Measurements from ENCODE around the gene MKLN1. TPM values are rescaled to one million over a fixed set of nuclear protein-coding genes. Genes with fewer than 3 reads are reported as not detected.

Gene MKLN1
- total and polyA plus RNA-seq, 2 of the 4 experiments (the other 2 are of a cell fraction) = 17.5 to 52.0 TPM

- in situ Hi-C loops (cut with MboI; ENCODE audit: low sequenced_read_pairs) (no loop called here), dilution Hi-C loops (cut with HindIII; ENCODE audit: low sequenced_read_pairs, unreplicated experiment) (no loop called here), intact Hi-C loops (cut with micrococcal nuclease) (no loop called here)
- Histone ChIP-seq H3K36me3 (ENCODE audit: control insufficient read depth, insufficient read depth, low read length) (0 out of 2 replicates have a peak, but pooled peaks cover 1% of the 10 kb centered on the region), H2BK120ac (ENCODE audit: low read depth, low read length) (no peak overlapping the region), H4K8ac (ENCODE audit: low read depth in 2 of 2, low read length in 2 of 2) (no peak overlapping the region), H3K4me3 (ENCODE audit: insufficient read depth, low read depth, low read length) (no peak overlapping the region), H2AK9ac (replicated peaks; ENCODE audit: low read depth, low read length, poor library complexity) (no peak overlapping the region), H3K79me1 (ENCODE audit: low read depth in 1 of 2, low read length in 2 of 2) (peaks cover 5 to 8% of the 10 kb centered on the region in 2 experiments; a peak in 2 of 4 replicates), H3K4me1 (ENCODE audit: control insufficient read depth, insufficient read depth, low read length) (no peaks in the 10 kb centered on the region), H3K4me2 (ENCODE audit: low read depth, low read length) (no peak overlapping the region), H2BK15ac (ENCODE audit: low read depth, low read length) (no peak overlapping the region), H3K9me3 (ENCODE audit: control insufficient read depth, insufficient read depth, low read length) (no peaks in the 10 kb centered on the region), H4K5ac (ENCODE audit: low read depth, low read length) (no peak overlapping the region), H2AFZ (replicated peaks; ENCODE audit: low read length, poor library complexity) (no peak overlapping the region), H2BK5ac (ENCODE audit: low read depth, low read length, poor library complexity, severe bottlenecking) (no peak overlapping the region), H4K91ac (ENCODE audit: insufficient read depth, low read depth, low read length) (no peak overlapping the region), H3K18ac (ENCODE audit: low read depth, low read length) (no peak overlapping the region), H3K27me3 (ENCODE audit: control insufficient read depth, insufficient read depth, low read length) (no peaks in the 10 kb centered on the region), H2BK20ac (ENCODE audit: low read depth, low read length) (no peak overlapping the region), H3K14ac (replicated peaks; ENCODE audit: low read depth, low read length) (no peak overlapping the region), H3K4ac (ENCODE audit: low read depth, low read length) (no peak overlapping the region), H3K9ac (ENCODE audit: low read depth, low read length) (no peak overlapping the region), H3K23ac (ENCODE audit: low read depth, low read length) (no peak overlapping the region), H3K27ac (ENCODE audit: insufficient read depth, low read length) (no peak overlapping the region), H3K56ac (ENCODE audit: extremely low read depth, insufficient read depth, low read length) (no peak overlapping the region), H4K20me1 (ENCODE audit: insufficient read depth, low read length) (no peaks in the 10 kb centered on the region), H2AK5ac (ENCODE audit: low read depth, low read length) (no peak overlapping the region), H3K9me1 (ENCODE audit: insufficient read depth, low read length) (no peaks in the 10 kb centered on the region)
- ChIA-PET CTCF (interaction anchor here (0.7 kb wide), 1 partner anchor 13 kb away, joined by 3 read pairs; no protein-coding TSS in a partner anchor), POLR2A (ENCODE audit: unreplicated experiment) (no interaction called here)
- TF ChIP-seq MAFK (IDR thresholded peaks at IDR 0.05; ENCODE audit: low read depth, low read length) = no peak
- no peak for TF ChIP-seq CHD1 (IDR thresholded peaks at IDR 0.05; ENCODE audit: low read depth, low read length)
- no peak for TF ChIP-seq POLR2A (IDR thresholded peaks at IDR 0.05; ENCODE audit: low read depth, low read length)
- TF ChIP-seq NFE2L2 (IDR thresholded peaks at IDR 0.05; ENCODE audit: low read depth, low read length) = no peak
- no peak for TF ChIP-seq RFX5 (IDR thresholded peaks at IDR 0.05; ENCODE audit: low read depth, low read length)
- TF ChIP-seq MXI1 (IDR thresholded peaks at IDR 0.05; ENCODE audit: borderline replicate concordance, low read depth, low read length) = no peak
- no peak for TF ChIP-seq RAD21 (IDR thresholded peaks at IDR 0.05; ENCODE audit: low read length)
- TF ChIP-seq CTCF (conservative IDR thresholded peaks at IDR 0.05; ENCODE audit: low read depth, low read length) = no peak
- TF ChIP-seq CEBPB (IDR thresholded peaks at IDR 0.05; ENCODE audit: low read depth, low read length) = no peak
- TF ChIP-seq USF2 (IDR thresholded peaks at IDR 0.05; ENCODE audit: low read depth, low read length) = no peak
- no TSS peak for BruUV-seq (replicated peaks)
- no peak for DNase-seq
- ATAC-seq (ENCODE audit: low read depth) = no peak
- WGBS, 2 experiments (ENCODE audit: extremely low coverage in 2 of 2, insufficient read length in 1 of 2) = no CpG with 5 or more reads among the region's 3 CpGs
These were observed 128.7 kb downstream of the MKLN1 start for GRCh38 chr7:131456338-131456737.
